Fibroblast of gingiva (primary cell): Measurements from ENCODE around the gene NR2F1.

ENCODE experiments used
- DNase-seq: peaks from one replicate; pipeline ENCODE4 v3.0.0-alpha.2; 2011; ENCODE audit warnings: low read depth

The NR2F1 gene

GRCh38 chr5:93642526-93642925 is 59.5 kb downstream of the NR2F1 start:
- no peak for DNase-seq
